ENCODE data around the gene TSHZ2.

DNA sequence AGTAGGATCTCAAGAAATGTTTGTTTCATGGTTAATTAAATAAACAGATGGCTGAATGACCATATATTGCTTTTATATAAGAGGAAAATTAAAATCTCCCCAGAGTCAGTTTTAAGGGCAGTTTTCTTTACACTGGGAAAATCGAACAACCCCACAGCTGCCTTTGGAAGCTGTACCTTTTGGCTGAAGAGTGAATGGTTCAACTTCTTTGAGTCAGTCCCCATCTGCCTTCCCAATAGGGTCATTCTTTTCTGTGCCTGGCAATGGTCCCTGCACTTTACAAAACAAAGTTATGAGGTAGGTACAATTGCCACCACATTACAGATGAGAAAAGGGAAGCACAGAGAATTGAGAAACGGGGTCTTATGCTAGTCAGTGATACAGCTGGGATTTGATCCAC lies 39.5 kb downstream of the TSHZ2 start:
- TF ChIP-seq, protein P1, sequence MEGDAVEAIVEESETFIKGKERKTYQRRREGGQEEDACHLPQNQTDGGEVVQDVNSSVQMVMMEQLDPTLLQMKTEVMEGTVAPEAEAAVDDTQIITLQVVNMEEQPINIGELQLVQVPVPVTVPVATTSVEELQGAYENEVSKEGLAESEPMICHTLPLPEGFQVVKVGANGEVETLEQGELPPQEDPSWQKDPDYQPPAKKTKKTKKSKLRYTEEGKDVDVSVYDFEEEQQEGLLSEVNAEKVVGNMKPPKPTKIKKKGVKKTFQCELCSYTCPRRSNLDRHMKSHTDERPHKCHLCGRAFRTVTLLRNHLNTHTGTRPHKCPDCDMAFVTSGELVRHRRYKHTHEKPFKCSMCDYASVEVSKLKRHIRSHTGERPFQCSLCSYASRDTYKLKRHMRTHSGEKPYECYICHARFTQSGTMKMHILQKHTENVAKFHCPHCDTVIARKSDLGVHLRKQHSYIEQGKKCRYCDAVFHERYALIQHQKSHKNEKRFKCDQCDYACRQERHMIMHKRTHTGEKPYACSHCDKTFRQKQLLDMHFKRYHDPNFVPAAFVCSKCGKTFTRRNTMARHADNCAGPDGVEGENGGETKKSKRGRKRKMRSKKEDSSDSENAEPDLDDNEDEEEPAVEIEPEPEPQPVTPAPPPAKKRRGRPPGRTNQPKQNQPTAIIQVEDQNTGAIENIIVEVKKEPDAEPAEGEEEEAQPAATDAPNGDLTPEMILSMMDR (IDR thresholded peaks at IDR 0.05), result no peak
- no peak for TF ChIP-seq POLR2A (IDR thresholded peaks at IDR 0.05)
